ENCODE measurements around the gene CALHM6.

DNA sequence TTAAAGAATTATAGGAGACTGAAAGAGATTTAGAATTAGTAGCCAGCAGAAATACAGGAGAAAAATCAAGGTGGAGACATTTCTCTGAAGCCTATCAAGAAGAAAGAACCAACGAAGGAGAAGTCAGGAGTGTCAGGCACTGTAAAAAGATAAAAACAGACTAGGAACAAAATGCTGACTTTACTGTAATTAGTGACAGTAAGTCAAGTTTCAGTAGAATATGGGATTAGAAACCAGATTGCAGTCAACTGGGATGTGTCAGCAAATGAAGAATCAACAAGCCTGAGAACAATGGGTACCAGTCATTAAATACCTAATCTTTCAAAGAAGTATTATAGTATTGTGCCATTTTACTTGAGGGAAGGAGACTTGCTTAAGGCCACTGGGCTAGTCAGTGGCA is 21.6 kb downstream of the CALHM6 start:
- TF ChIP-seq EZH2 (IDR thresholded peaks at IDR 0.05; ENCODE audit: insufficient read depth, low read length) = no peak
- TF ChIP-seq, protein P1, sequence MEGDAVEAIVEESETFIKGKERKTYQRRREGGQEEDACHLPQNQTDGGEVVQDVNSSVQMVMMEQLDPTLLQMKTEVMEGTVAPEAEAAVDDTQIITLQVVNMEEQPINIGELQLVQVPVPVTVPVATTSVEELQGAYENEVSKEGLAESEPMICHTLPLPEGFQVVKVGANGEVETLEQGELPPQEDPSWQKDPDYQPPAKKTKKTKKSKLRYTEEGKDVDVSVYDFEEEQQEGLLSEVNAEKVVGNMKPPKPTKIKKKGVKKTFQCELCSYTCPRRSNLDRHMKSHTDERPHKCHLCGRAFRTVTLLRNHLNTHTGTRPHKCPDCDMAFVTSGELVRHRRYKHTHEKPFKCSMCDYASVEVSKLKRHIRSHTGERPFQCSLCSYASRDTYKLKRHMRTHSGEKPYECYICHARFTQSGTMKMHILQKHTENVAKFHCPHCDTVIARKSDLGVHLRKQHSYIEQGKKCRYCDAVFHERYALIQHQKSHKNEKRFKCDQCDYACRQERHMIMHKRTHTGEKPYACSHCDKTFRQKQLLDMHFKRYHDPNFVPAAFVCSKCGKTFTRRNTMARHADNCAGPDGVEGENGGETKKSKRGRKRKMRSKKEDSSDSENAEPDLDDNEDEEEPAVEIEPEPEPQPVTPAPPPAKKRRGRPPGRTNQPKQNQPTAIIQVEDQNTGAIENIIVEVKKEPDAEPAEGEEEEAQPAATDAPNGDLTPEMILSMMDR (IDR thresholded peaks at IDR 0.05; ENCODE audit: insufficient read depth, low read depth, low read length) = no peak
